GM13976 (cell line): ENCODE data around the gene CYB5D1.

Experiments
- DNase-seq: peaks from one replicate; pipeline ENCODE4 v3.0.0; 2012; ENCODE audit warnings: low spot score
- in situ Hi-C: fragments of 300-500 bp; cut with MboI; formaldehyde crosslinking; loops from one replicate; pipeline ENCODE4 v1.12.0; 2022; ENCODE audit warnings: low sequenced_read_pairs, mixed read lengths, inconsistent platforms; ENCODE audit not compliant: unreplicated experiment
- TF ChIP-seq, protein P1 (sequence below): IDR thresholded peaks from 2 replicates; pipeline ENCODE4 v1.5.1; 2012; ENCODE audit warnings: borderline replicate concordance, mild to moderate bottlenecking; ENCODE audit not compliant: insufficient read depth; ENCODE audit errors: extremely low read depth, missing control alignments, control extremely low read depth

CYB5D1 gene

DNA sequence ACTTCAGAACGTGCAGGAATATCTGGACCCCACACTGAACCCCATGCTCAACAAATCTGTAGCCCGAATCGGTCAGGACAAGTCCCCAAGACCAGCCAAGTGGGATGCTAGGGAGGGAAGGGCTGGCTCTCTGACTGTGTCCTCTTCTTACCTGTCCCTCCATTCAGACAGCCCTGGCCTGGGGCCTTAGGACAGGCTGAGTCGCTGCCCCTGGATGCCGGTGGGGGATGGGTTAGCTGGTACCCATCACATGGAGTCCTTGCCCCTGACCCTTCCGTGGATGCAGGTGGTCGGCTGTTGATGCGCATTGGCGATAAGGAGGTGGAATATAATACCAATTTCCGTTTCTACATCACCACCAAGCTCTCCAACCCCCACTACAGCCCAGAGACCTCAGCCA lies 39.8 kb upstream of the CYB5D1 start:
- in situ Hi-C loops: no loop called here
- DNase-seq: no peak
- TF ChIP-seq, protein P1, sequence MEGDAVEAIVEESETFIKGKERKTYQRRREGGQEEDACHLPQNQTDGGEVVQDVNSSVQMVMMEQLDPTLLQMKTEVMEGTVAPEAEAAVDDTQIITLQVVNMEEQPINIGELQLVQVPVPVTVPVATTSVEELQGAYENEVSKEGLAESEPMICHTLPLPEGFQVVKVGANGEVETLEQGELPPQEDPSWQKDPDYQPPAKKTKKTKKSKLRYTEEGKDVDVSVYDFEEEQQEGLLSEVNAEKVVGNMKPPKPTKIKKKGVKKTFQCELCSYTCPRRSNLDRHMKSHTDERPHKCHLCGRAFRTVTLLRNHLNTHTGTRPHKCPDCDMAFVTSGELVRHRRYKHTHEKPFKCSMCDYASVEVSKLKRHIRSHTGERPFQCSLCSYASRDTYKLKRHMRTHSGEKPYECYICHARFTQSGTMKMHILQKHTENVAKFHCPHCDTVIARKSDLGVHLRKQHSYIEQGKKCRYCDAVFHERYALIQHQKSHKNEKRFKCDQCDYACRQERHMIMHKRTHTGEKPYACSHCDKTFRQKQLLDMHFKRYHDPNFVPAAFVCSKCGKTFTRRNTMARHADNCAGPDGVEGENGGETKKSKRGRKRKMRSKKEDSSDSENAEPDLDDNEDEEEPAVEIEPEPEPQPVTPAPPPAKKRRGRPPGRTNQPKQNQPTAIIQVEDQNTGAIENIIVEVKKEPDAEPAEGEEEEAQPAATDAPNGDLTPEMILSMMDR: no peak

DNA sequence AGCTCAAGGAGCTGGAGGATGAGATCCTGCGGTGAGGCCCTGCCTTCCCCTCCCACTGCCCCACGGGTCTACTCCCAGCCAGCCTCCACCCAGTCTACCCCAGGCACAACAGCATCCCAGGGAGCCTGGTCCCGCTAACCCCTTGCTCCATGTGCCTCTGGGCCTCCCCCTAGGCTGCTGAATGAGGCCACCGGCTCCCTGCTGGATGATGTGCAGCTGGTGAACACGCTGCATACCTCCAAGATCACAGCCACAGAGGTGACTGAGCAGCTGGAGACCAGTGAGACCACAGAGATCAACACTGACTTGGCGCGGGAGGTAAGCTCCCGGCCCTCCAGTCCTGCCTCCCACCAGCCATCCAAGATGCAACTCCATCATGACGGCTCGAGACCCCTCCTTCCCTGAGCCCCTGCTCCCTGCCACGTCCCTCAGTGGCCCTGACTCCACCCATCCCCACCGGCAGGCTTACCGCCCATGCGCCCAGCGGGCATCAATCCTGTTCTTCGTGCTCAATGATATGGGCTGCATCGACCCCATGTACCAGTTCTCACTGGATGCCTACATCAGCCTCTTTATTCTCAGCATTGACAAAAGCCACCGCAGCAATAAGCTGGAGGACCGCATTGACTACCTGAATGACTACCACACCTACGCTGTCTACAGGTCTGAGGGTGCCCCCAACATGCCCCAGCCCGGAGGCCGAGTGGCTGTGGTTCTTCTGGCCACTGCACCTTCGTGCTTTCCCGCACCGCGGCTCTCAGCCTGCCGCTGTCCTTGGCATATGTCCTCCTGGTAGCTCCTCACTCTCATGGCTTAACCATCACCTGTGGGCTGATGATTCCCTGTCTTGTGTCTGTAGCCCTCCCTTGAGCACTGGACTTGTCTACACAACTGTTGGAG lies 38.8 kb upstream of the CYB5D1 start:
- TF ChIP-seq, protein P1: no peak
- DNase-seq: no peak
- in situ Hi-C loops: no loop called here

DNA sequence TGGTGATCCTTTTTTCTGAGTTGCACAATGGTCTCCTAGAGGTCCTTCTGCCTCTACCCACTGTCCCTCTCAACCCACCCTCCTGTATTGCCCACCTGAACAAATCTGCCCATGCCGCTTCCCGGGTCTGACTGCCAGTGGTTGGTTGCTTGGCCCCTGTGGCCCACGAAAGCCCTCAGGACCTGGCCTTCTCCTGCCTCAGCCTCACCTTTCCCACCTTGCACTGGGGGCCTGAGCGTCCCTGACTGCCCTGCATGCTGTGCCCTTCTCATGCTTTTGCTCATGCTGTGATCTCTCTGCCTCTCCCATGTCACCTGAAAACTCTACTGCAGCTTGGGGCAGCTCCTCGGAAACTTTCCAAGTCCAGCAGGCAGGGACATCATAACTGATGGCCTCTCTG lies 37.6 kb upstream of the CYB5D1 start:
- TF ChIP-seq, protein P1: no peak
- in situ Hi-C loops: no loop called here
- no peak for DNase-seq

DNA sequence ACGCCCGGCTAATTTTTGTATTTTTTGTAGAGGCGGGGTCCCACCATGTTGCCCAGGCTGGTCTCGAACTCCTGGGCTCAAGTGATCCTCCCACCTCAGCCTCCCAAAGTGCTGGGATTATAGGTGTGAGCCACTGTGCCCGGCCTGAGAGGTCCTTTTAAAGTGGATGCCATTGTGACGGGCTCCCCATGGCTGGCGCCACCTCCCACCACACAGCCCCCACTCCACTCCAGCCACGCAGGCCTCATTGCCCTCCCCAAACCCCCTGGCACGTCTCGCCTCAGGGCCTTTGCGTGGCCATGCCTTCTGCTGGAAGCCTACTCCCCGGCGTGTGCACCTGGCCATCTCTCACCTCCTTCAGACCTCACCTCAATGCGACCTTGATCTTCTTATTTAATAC lies 35.7 kb upstream of the CYB5D1 start:
- in situ Hi-C loops: no loop called here
- TF ChIP-seq, protein P1: no peak
- no peak for DNase-seq

DNA sequence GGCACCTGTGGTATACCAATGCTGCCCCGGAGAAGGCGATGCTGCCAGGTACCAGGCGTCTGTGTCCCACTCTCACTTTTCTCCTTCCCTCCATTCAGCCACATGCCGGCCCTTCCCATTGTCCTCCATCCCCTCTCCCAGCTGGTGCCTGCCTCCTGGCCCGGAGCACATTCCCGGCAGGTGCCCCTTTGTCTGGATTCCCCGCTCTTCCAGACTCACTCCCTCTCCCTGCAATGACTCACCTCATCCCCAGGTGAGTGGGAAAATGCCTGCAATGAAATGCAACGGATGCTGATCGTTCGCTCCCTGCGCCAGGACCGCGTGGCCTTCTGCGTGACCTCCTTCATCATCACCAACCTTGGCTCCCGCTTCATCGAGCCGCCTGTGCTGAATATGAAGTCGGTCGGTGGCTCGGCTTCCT lies 34.2 kb upstream of the CYB5D1 start:
- in situ Hi-C loops: no loop called here
- DNase-seq: no peak
- TF ChIP-seq, protein P1: no peak

DNA sequence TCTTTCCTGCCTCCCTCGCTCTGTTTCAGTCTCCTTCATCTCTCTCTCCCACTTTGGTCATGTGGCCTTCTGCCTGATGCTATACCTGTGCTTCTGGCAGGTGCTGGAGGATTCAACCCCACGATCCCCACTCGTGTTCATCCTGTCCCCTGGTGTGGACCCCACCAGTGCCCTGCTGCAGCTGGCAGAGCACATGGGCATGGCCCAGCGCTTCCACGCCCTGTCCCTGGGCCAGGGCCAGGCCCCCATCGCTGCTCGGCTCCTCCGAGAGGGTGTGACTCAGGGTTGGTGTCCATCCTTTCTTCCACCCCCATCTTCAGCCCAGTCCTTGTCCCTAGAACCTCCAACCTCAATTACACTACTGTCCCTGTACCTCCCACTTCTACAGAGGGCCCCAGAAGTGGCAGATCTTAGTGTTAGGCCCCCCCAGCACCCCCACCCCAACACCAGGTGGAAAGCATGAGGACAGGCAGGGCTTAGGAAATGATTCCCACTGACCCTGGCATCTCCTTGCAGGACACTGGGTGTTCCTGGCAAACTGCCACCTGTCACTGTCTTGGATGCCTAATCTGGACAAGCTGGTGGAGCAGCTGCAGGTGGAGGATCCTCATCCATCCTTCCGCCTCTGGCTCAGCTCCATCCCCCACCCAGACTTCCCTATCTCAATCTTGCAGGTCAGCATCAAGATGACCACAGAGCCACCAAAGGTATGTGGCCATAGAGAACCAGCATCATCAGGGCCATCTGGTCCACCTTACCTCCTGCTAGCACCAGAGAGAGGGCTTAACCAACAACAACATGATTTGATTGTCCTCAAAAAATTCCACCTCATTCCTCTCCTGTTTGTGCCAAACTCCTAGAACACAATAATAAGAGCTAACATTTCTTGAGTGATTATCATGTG lies 33.5 kb upstream of the CYB5D1 start:
- TF ChIP-seq, protein P1: no peak
- in situ Hi-C loops: no loop called here
- no peak for DNase-seq
